ENCODE measurements around the gene CFAP99. TPM values are rescaled to one million over a fixed set of nuclear protein-coding genes. Genes with fewer than 3 reads are reported as not detected.

CFAP99 gene
- total RNA-seq, 1 experiment from 2014 or later = 0.16 TPM

- ChIA-PET CTCF (no interaction called here), POLR2A (no interaction called here)
- Mint-ChIP-seq H3K4me1 (ENCODE audit: insufficient read depth, unreplicated experiment) (peaks cover 53% of the 10 kb centered on the region), H3K9me3 (ENCODE audit: unreplicated experiment) (no peaks in the 10 kb centered on the region), H3K27me3 (ENCODE audit: insufficient read depth, unreplicated experiment) (no peaks in the 10 kb centered on the region), H3K27ac (ENCODE audit: low read depth, unreplicated experiment) (no peak overlapping the region), H3K4me3 (ENCODE audit: unreplicated experiment) (no peak overlapping the region), H3K36me3 (ENCODE audit: insufficient read depth, unreplicated experiment) (peaks cover 7% of the 10 kb centered on the region)
- intact Hi-C loops (cut with micrococcal nuclease) = no loop called here
- DNase-seq (ENCODE audit: unreplicated experiment) = no peak
- no peak for TF ChIP-seq CTCF (IDR thresholded peaks at IDR 0.05; ENCODE audit: unreplicated experiment)
- BruUV-seq (replicated peaks) = no TSS peak
These were observed 63.9 kb downstream of the CFAP99 start for GRCh38 chr4:2482693-2483092.

GRCh38 chr4:2483237-2483636 lies 64.5 kb downstream of the CFAP99 start:
- no peak overlapping the region for H3K4me3 Mint-ChIP-seq (ENCODE audit: unreplicated experiment)
- intact Hi-C loops (cut with micrococcal nuclease) = no loop called here
- no peak for TF ChIP-seq CTCF (IDR thresholded peaks at IDR 0.05; ENCODE audit: unreplicated experiment)
- H3K9me3 Mint-ChIP-seq (ENCODE audit: unreplicated experiment) = no peaks in the 10 kb centered on the region
- POLR2A ChIA-PET = no interaction called here
- CTCF ChIA-PET = interaction anchor here (1.1 kb wide), 1 partner anchor 50 kb away, joined by 3 read pairs; no protein-coding TSS in a partner anchor
- DNase-seq (ENCODE audit: unreplicated experiment) = no peak
- peaks cover 49% of the 10 kb centered on the region for H3K4me1 Mint-ChIP-seq (ENCODE audit: insufficient read depth, unreplicated experiment)
- no TSS peak for BruUV-seq (replicated peaks)
- peaks cover 13% of the 10 kb centered on the region for H3K36me3 Mint-ChIP-seq (ENCODE audit: insufficient read depth, unreplicated experiment)
- no peak overlapping the region for H3K27ac Mint-ChIP-seq (ENCODE audit: low read depth, unreplicated experiment)
- no peaks in the 10 kb centered on the region for H3K27me3 Mint-ChIP-seq (ENCODE audit: insufficient read depth, unreplicated experiment)

GRCh38 chr4:2484185-2484584 lies 65.4 kb downstream of the CFAP99 start:
- Mint-ChIP-seq H3K27ac (ENCODE audit: low read depth, unreplicated experiment) (no peak overlapping the region), H3K36me3 (ENCODE audit: insufficient read depth, unreplicated experiment) (peaks cover 13% of the 10 kb centered on the region), H3K4me3 (ENCODE audit: unreplicated experiment) (no peak overlapping the region), H3K4me1 (ENCODE audit: insufficient read depth, unreplicated experiment) (peaks cover 40% of the 10 kb centered on the region), H3K27me3 (ENCODE audit: insufficient read depth, unreplicated experiment) (no peaks in the 10 kb centered on the region), H3K9me3 (ENCODE audit: unreplicated experiment) (no peaks in the 10 kb centered on the region)
- intact Hi-C loops (cut with micrococcal nuclease) = no loop called here
- ChIA-PET CTCF (interaction anchor here (0.7 to 1.1 kb wide), 3 partner anchors 18 to 161 kb away, joined by 3 read pairs; no protein-coding TSS in a partner anchor), POLR2A (no interaction called here)
- BruUV-seq (replicated peaks) = no TSS peak
- DNase-seq (ENCODE audit: unreplicated experiment) = no peak
- TF ChIP-seq CTCF (IDR thresholded peaks at IDR 0.05; ENCODE audit: unreplicated experiment) = no peak

GRCh38 chr4:2484993-2485392 lies 66.2 kb downstream of the CFAP99 start:
- peaks cover 10% of the 10 kb centered on the region for H3K36me3 Mint-ChIP-seq (ENCODE audit: insufficient read depth, unreplicated experiment)
- BruUV-seq (replicated peaks) = no TSS peak
- ChIA-PET POLR2A (interaction anchor here (2.2 to 2.5 kb wide), 2 partner anchors 11 to 17 kb away, joined by 11 to 12 read pairs; partner anchors contain the start of gene RNF4), CTCF (interaction anchor here (0.6 to 1.1 kb wide), 2 partner anchors 19 to 23 kb away, joined by 3 read pairs; no protein-coding TSS in a partner anchor)
- no peak for DNase-seq (ENCODE audit: unreplicated experiment)
- no peaks in the 10 kb centered on the region for H3K9me3 Mint-ChIP-seq (ENCODE audit: unreplicated experiment)
- H3K27ac Mint-ChIP-seq (ENCODE audit: low read depth, unreplicated experiment) = peak overlapping the region; percentile 22
- H3K4me3 Mint-ChIP-seq (ENCODE audit: unreplicated experiment) = no peak overlapping the region
- no peak for TF ChIP-seq CTCF (IDR thresholded peaks at IDR 0.05; ENCODE audit: unreplicated experiment)
- H3K4me1 Mint-ChIP-seq (ENCODE audit: insufficient read depth, unreplicated experiment) = peaks cover 43% of the 10 kb centered on the region
- no peaks in the 10 kb centered on the region for H3K27me3 Mint-ChIP-seq (ENCODE audit: insufficient read depth, unreplicated experiment)
- intact Hi-C loops (cut with micrococcal nuclease) = no loop called here

Measured in MCF 10A (cell line).